ENCODE measurements around the gene SDK2. TPM values are rescaled to one million over a fixed set of nuclear protein-coding genes. Genes with fewer than 3 reads are reported as not detected.
"Not testable (repeated sequence)": the region's sequence is repeated elsewhere in the genome, so short reads cannot be mapped to it uniquely, and the experiment has no call there.

The SDK2 gene
- total RNA-seq, 1 donor from 2014 or later, result not detected

DNA sequence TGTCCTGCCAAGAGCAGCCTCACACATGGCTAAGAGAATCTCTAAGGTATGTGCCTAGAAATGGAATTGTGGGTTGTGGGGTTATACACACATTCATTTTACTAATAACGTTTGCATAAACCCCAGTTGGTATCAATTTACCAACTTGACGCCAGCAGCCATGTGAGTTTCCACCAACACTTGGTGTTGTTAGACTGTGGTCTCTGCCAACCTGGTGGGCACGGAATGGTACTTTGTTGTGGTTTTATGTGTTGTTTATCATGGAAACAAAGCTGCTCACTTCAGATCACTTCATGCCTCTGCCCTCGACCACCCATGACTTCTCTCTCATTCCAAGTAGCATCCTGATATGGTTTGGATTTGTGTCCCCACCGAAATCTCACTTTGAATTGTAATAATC lies 180.4 kb downstream of the SDK2 start:
- DNase-seq (ENCODE audit: low read depth in 2 of 2), result no peak

DNA sequence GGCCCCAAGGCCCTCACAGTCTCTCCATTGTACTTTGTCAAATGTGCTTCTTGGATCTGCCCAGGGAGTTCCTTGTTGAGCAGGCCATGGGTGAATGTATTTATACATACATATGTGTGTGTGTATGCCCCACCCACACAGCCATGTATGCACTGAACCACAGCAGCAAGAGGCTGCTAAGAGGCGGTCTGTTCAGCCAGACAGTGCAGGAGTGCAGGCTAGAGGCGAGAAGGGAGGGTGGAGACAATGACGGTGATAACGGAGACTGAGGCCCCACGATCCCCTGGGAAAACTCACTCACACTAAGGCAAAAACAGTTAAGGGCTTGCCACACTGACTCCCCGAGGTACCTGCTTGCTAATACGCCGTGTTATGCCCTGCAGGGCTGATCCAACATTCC lies 181.4 kb downstream of the SDK2 start:
- no peak for DNase-seq (ENCODE audit: low read depth in 2 of 2)

DNA sequence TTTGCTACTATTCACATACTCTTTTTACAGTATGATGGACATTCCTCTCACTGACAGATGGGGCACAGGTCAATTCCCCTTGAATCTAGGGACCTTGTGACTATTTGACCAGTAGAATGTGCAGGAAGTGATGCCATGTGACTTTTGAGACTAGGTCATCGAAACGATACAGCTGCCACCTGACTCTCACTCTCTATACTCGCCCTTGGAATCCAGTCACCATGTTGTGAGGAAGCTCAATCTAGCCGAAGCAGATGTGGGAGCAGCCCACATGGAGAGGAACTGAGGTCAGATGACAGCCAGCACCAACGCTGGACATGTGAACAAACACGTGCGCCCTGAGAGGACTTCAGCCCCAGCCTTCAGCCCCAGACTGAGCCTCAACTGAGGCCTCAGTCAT lies 184.3 kb downstream of the SDK2 start:
- no peak for DNase-seq (ENCODE audit: low read depth in 2 of 2)

DNA sequence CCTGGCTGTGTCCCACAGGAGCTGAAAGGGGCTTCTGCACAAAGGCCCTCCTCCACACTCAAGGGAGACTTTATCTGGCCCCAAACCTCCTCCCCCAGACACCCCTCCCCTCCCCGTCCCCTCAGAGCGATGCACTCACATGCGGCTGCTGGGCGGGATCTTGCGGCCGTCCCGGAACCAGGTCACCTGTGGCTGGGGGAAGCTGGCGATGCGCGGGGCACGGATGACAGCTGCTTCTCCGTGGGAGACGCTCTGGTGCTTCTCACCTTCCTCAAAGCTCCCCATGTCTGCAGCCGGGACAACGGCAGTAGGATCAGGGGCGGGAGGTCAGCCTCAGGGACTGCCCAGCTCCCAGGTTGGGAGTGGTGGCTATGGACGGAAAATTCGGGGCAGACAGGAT lies 188.5 kb downstream of the SDK2 start:
- no peak for DNase-seq (ENCODE audit: low read depth in 2 of 2)

DNA sequence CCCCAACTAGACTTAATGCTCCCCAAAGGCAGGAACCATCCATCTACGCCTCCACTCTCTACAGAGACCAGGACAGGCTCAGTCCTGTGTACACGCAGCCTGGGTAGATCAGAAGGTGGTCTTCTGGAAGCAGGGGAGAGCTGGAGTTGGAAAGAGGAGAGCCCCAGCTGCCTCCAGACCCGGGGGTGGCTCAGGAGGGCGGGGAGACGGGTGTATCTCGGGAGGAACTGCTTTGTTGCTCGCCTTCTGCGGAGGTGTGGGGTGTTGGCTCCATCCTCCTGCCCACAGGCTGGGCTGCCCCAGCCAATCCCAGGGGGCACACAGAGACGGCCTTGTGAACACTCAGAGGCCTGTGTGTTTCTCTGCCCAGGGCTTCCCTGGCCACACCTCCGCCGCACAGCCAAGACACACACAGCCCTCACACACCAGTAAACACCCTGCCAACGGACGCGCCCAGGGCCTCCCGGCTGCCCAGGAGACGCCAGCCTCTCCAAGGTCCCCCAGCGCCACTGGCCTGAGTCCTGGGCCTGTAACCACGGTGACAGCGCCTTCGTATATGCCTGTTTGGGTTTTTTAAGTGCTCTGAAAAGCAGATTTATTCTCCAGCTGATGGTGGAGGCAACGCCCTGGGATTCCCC lies 189.1 kb downstream of the SDK2 start:
- DNase-seq (ENCODE audit: low read depth in 2 of 2), result no peak

DNA sequence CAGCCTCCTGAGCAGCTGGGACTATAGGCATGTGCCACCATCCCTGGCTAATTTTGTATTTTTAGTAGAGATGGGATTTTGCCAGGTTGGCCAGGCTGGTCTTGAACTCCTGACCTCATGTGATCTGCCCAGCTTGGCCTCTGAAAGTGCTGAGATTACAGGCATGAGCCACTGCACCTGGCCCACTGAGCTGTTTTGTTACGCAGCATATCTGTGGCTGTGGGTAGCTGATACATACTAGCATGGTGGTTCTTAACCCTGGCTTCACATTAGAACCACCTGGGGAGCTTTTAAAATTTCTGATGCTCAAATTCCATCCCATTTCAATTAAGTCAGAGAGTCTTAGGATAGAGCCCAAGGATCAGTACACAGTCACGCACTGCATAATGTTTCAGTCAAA lies 190.8 kb downstream of the SDK2 start:
- not testable (repeated sequence) for DNase-seq (ENCODE audit: low read depth in 2 of 2)

DNA sequence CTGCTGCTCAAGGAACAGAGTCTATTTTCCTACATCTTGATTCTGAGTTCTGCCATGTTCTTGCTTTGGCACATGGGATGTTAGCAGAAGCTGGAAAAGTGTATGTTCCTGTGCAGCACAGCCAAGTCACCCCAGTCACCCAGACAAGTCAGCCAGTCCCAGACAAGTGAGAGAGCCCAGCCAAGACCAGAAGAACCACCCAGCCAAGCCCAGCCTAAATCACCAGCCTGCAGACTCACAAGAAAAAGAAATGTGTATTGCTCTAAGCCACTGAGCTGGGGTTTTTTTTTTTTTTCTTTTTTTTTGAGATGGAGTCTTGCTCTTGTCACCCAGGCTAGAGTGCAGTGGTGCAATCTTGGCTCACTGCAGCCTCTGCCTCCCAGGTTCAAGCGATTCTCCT lies 191.2 kb downstream of the SDK2 start:
- no peak for DNase-seq (ENCODE audit: low read depth in 2 of 2)

DNA sequence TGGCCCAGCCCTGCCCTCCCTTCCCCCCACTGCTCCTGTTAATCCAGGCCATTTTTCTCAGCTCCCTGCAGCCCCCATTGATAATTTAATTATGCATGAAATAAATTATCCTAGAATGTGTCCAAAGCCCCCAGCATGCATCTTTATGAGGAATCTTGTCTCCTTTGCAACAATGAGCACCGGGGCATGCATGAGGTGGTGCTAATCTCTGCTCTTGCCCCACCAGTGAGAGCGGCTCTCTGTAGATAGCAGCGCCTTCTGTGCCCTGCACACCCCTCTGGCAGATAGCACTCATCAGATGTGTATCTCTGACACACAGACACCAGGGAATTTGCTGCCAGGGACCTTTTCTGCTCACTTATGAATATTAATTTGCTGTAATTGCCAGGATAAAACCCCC lies 192.2 kb downstream of the SDK2 start:
- no peak for DNase-seq (ENCODE audit: low read depth in 2 of 2)

DNA sequence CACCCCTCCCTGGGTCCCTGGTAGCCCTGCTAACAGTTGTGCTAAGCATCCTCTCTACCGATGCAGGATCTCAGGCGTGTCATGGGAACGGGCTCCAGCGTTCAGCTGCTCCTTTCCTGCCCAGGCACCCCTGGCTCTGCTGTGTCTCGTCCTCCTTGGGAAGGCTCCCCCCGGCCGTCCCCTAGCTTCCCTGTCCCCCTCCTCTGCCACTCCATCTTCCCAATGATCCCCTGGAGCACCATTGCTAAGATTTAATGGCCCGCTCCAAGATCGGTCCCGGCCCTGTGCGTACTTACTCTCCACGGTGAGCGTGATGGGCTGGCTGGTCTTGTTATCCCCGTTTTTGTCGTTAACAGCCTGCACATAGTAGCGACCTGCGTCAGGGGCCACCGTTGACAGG lies 196.9 kb downstream of the SDK2 start:
- DNase-seq (ENCODE audit: low read depth in 2 of 2), result no peak

DNA sequence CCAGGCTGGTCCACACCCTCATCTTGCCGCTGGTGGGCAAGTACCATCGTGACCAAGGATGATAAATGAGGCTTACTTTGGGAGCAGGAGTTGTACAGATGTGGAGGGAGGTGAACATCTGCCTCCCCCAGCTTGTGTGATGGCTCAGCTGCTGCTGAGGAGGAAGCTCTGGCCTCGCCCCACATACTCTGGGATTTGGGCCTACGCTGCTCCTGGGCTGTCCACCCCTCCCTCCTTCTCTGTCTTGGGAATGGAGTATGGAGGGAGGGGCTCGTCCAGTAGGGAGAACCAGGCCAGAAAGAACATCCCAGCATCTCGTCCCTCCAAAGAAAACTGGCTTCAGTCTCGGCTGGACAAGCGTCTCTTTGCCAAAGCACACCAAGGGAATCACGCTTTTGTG lies 197.6 kb downstream of the SDK2 start:
- DNase-seq (ENCODE audit: low read depth in 2 of 2), result no peak

DNA sequence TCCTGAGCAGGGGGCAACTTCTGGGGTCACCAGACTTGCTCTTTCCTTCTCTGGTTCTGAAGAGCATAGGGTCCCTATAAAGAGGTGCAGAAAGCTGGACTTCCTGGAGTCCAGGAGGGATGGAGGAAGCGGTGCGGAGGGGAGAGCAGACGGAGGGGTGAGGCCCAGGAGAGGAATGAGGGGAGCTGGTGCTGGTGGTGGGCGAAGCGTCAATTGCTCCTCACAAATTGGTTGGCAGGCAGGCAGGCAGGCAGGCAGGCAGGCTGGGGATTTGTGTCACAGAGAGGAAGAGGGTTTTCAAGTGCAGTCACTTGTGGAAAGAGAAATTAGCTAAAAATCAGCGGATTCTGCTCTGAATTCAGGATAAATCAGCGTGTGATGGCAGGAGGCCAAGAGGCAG lies 198.8 kb downstream of the SDK2 start:
- no peak for DNase-seq (ENCODE audit: low read depth in 2 of 2)

DNA sequence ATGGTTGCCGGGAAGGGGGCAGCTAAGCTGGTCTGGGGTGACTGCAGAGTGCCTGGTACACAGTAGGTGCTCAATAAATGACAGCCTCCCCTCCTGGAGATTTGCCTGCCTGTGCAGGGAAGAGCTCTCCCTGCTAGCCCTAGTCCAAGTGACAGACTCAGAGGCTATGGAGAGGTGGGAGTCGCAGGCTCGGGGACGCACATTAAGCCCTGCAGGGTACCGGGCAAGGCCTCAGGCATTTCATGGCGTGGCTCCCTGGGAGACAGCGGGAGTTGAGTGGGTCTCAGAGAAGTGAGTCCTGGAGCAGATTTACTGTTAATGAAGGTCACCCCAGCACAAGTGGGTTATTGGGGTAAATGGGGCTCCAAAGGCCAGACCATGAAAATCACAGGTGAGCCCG lies 200.2 kb downstream of the SDK2 start:
- DNase-seq (ENCODE audit: low read depth in 2 of 2), result no peak

DNA sequence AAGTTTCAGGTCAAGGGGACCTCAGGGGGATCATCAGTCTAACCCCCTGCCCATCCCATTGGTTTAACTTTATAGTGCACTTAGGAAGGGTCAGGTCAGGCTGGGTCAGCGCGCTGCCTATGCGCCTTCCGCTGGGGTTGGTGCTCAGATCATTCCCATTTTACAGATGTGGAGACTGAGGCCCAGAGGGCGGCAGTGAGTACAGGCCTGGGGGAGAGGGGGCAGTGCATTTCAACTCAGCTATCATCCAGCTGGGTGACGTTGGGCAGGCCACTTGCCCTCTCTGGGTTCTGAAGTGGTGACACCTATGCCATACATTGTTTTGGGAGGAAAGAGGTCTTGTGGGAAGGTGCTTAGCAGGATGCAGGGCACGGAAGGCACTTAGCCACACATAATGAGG lies 204.6 kb downstream of the SDK2 start:
- no peak for DNase-seq (ENCODE audit: low read depth in 2 of 2)

DNA sequence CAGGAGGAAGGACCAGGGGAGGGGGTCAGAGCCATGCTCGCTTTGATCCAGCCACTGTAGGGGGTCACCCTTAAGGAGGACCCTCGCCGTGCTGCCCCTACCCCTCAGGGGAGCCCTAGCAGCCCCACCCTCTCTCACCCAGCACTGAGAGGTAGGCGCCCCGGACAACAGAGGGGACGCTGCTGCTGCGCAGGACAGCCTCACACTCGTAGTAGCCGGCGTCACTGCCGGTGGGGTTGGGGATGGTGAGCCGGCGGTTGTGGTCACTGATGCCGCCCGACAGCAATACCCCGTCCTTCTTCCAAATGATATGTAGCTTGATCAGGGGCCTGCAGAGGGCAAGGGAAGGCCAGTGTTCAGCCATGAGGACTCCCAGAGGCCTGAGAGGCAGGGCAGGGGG lies 206.4 kb downstream of the SDK2 start:
- no peak for DNase-seq (ENCODE audit: low read depth in 2 of 2)

DNA sequence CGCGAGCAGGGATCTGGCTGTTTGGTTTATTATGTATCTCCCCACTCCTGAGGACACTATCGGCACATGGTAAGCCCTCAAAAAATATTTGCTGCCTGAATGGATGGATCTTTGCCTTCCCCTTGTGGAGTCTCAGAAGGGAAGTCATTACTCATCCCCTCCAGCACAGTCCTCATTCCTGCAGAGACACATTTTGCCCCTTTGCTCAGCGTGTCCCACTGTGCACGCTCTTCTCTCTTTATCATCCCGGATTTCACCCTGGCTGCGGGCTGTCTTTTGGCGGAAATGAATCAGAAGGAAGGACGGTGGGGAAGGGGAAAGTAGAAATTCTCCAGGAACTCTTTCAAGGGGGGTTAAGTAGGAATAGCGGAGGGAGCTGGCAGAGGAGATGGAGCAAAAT lies 207.3 kb downstream of the SDK2 start:
- peak; percentile 8 to 9 for DNase-seq (ENCODE audit: low read depth in 2 of 2)

DNA sequence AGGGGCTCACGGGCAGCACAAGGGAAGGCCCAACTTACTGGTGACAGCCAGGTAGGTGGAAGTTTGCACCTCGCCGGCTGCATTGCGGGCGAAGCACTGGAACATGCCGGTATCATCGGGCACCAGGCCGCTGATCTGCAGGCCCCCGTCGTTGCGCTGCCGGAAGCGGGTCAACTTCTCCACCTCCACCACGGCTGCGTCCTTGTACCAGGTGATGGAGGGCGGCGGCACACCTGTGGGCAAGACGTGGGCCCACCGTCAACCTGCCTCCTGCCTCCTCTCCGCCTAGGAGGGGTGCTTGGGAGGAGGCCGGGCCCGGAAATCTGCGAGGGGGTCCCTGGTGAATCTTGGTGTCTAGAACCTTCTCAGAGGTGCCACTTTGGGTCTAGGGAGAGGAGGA lies 208.8 kb downstream of the SDK2 start:
- no peak for DNase-seq (ENCODE audit: low read depth in 2 of 2)

DNA sequence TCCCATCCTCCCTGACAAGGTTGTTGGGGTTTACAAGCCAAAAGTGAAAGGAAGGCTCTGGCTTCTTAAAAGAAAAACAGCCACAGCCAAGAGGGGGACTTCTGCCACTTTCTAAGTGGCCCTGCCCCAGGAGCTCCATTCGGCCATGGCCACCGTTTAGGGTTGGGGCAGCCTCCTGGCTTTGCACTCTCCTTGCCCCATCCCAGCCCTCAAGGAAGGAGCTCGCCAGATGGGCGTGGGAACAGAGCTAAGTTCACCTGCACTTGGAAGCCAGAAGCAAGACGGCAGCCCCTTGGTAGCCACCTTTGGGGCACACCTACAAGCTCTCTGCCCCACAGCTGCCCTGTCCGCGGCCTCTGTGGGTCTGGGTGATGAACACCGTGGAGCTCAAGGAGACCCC lies 210.1 kb downstream of the SDK2 start:
- no peak for DNase-seq (ENCODE audit: low read depth in 2 of 2)

DNA sequence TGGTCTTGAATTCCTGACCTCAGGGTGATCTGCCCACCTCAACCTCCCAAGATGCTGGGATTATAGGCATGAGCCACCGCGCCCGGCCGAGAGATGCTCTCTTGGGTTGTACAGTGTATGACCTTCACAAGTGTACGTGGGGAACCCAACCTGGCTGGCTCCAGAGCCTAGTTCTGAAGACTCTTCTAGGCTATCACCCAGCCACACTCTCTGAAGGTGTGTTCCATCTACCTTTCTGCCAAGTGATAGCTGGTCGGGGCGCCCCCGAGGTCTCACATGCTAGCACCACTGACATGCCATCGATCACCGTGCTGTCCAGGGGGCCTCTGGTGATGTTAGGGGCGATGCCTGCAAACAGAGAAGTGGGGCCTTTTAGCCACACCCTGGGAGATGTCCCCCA lies 210.7 kb downstream of the SDK2 start:
- DNase-seq (ENCODE audit: low read depth in 2 of 2), result no peak

DNA sequence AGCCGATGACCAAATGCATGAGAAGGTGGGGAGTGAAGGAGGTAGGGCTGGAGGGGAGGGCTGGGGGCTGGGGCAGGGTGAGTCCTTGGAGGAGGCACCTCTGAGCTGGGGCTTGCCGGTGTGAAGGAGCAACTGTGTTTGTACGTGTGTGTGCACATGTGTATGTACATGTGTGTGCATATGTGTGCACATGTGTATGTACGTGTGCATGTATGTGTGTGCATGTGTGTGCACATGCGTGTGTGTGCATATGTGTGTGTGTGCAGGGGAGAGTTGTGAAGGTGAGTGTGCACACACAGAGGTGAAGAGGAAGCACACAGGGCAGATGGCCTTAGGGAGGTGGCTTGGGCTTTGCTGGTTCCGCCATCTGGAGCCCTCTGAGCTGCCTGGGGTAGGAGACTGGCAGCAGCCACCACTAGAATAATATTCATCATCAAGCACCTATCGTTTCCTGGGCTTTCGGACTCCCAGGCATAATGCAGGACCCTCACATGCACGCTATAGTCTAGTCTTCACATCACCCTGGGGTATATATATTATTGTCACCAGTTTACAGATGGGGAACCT lies 211.5 kb downstream of the SDK2 start:
- no peak for DNase-seq (ENCODE audit: low read depth in 2 of 2)

DNA sequence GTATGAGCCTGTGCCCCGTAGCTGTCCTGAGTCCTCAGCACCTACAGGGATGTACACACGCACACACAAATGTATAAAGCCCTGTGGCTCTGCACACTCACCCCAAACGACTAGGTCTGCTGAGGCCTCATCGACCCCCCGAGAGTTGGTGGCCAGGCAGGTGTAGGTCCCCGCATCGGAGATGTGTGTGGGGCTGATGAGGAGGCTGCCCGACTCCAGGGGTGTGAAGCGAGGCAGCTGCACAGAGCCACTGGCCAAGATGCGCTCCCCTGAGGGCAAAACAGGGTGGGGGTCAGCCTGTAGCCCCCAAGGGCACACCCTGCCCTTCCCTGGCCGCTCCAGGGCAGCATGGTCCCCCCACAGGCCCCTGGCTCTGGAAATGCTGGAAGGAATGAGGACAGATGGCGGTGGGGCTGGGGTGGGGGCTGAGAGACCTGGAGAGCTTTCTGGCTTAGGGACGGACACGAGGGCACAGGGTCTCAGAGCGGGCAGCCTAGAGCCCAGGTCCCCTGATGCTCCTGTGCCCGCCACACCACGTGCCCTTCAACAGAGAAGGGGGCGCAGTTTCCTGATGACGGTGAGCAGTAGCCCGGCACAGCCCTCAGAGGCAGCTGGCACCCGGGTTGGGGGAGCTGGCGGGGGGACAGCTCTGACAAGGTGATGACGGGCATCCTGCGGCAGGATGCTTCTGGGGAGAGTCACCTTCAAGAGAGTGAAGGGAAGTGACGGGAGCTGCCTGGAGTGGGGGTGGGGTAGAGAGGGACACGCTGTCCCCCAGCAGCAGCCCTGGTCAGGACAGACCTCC lies 212.6 kb downstream of the SDK2 start:
- DNase-seq (ENCODE audit: low read depth in 2 of 2), result no peak

DNA sequence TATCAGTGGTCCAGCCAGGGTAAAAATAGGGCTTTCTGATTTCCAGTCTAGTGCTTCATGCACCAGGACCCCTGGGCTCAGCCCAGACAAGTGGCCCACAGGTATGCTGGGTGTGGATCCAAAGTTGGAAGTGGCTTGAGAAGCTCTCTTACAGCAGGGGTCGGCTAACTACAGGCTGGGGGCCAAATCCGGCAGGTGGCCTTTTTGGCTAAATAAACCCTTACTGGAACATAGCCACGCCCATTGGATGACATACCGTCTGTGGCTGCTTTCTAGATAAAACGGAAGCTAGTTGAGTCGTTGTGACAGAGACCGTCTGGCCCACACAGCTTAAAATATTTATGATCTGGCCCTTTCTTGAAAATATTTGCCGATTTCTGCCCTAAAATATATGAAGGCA lies 213.4 kb downstream of the SDK2 start:
- peak in 1 of 2 donors; percentile 25 for DNase-seq (ENCODE audit: low read depth in 2 of 2)

DNA sequence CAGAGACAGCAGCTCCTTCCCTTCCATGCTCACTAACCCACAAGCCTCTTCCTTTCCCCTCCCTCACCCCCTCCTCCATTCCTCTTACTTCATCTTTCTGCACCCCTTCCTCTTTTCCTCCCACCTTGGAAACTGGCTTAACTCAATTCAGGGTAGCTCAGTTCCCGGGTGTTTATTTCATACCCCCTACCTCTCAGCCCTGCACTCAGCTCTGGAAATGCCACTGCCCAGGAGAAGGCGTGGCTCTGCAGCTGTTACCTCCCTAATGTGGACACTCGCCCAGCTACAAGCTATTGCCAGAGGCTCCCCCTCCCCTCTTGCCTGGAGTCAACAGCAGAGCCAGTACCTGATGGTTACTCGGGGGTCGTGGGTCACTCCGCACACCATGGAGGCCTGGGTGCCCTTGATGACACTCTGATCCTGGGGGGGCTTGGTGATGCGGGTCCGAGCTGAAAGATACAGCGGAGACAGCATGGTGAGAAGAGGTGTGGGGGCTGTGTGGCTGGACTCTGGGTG lies 214.0 kb downstream of the SDK2 start:
- no peak for DNase-seq (ENCODE audit: low read depth in 2 of 2)
